Suprapubic skin (tissue), 4 donors: ENCODE measurements around the gene TMTC1. TPM values are rescaled to one million over a fixed set of nuclear protein-coding genes. Genes with fewer than 3 reads are reported as not detected.
"Not testable (repeated sequence)": the region's sequence is repeated elsewhere in the genome, so short reads cannot be mapped to it uniquely, and the experiment has no call there.

Experiments used
- DNase-seq, 2 donors: peaks; one replicate each; pipeline ENCODE4 v3.0.0-alpha.2; 2019; ENCODE audit warnings: low spot score in 2 of 2
- H3K27ac ChIP-seq: fragments of 200-600 bp; sonication (generic); one replicate; pipeline ENCODE4 v1.5.1; 2019
- H3K27me3 ChIP-seq: fragments of 200-600 bp; sonication (generic); one replicate; pipeline ENCODE4 v1.5.1; 2019
- H3K36me3 ChIP-seq: fragments of 200-600 bp; sonication (generic); one replicate; pipeline ENCODE4 v1.5.1; 2019
- H3K4me1 ChIP-seq: fragments of 200-600 bp; sonication (generic); one replicate; pipeline ENCODE4 v1.5.1; 2019
- H3K4me3 ChIP-seq: fragments of 200-600 bp; sonication (generic); one replicate; pipeline ENCODE4 v1.5.1; 2019; ENCODE audit warnings: mild to moderate bottlenecking
- H3K9me3 ChIP-seq: fragments of 200-600 bp; sonication (generic); one replicate; pipeline ENCODE4 v1.5.1; 2019
- CTCF ChIP-seq, 2 donors: fragments of 200-600 bp in 1 of 2; fragments of 450-650 bp in 1 of 2; sonication (generic) in 1 of 2; IDR thresholded peaks; one replicate each; pipeline ENCODE4 v1.5.1; 2016 to 2019; ENCODE audit warnings: antibody characterized with exemption in 2 of 2, mild to moderate bottlenecking in 1 of 2, moderate library complexity in 1 of 2
- EP300 ChIP-seq: sonication (generic); formaldehyde crosslinking; IDR thresholded peaks from one replicate; pipeline ENCODE4 v1.6.1; 2017; ENCODE audit warnings: antibody characterized with exemption
- POLR2A ChIP-seq, 2 donors: fragments of 450-650 bp; IDR thresholded peaks; one replicate each; pipeline ENCODE4 v1.6.1; 2017; ENCODE audit warnings: antibody characterized with exemption in 2 of 2, mild to moderate bottlenecking in 2 of 2, moderate library complexity in 2 of 2
- POLR2AphosphoS5 ChIP-seq, 3 donors: sonication (generic); formaldehyde crosslinking; IDR thresholded peaks; one replicate each; pipeline ENCODE4 v1.6.1; 2017; ENCODE audit warnings: antibody characterized with exemption in 3 of 3
- WGBS: methylation state at CpG from one replicate; pipeline ENCODE4 v1.1.5; 2018; 5-methylcytosine and 5-hydroxymethylcytosine counted together
- total RNA-seq, 4 donors: library from RNA; depleted of rRNA; stranded (reverse); fragments of >200 nt; gene quantifications; one replicate each; pipeline ENCODE4 v1.1.0, GENCODE V29; 2016

The TMTC1 gene
- total RNA-seq, 4 donors from 2014 or later, result 11.0 to 25.8 (median 19.5) TPM

- H3K4me3 ChIP-seq, result no peak overlapping the region
- no peak overlapping the region for H3K27ac ChIP-seq
- no peaks in the 10 kb centered on the region for H3K9me3 ChIP-seq
- WGBS, result 100% methylated on average over 1 of the region's 1 CpG
- DNase-seq, result no peak
- no peaks in the 10 kb centered on the region for H3K27me3 ChIP-seq
- H3K4me1 ChIP-seq, result no peaks in the 10 kb centered on the region
- TF ChIP-seq POLR2AphosphoS5 (IDR thresholded peaks at IDR 0.05) (no peak), CTCF (IDR thresholded peaks at IDR 0.05) (no peak), EP300 (no peak), POLR2A (IDR thresholded peaks at IDR 0.05) (no peak)
- no peaks in the 10 kb centered on the region for H3K36me3 ChIP-seq
Observed at GRCh38 chr12:29644536-29645162, 139.1 kb downstream of the TMTC1 start.

GRCh38 chr12:29640589-29641345, 143.0 kb downstream of the TMTC1 start:
- no peak for DNase-seq
- Histone ChIP-seq H3K27ac (no peak overlapping the region), H3K4me1 (no peaks in the 10 kb centered on the region), H3K27me3 (no peaks in the 10 kb centered on the region), H3K36me3 (no peaks in the 10 kb centered on the region), H3K4me3 (no peak overlapping the region), H3K9me3 (no peaks in the 10 kb centered on the region)
- no peak for TF ChIP-seq POLR2A (IDR thresholded peaks at IDR 0.05)
- no peak for TF ChIP-seq POLR2AphosphoS5 (IDR thresholded peaks at IDR 0.05)
- no peak for TF ChIP-seq CTCF (IDR thresholded peaks at IDR 0.05)
- TF ChIP-seq EP300, result no peak
- WGBS, result 82% methylated on average over 13 of the region's 13 CpGs

DNA sequence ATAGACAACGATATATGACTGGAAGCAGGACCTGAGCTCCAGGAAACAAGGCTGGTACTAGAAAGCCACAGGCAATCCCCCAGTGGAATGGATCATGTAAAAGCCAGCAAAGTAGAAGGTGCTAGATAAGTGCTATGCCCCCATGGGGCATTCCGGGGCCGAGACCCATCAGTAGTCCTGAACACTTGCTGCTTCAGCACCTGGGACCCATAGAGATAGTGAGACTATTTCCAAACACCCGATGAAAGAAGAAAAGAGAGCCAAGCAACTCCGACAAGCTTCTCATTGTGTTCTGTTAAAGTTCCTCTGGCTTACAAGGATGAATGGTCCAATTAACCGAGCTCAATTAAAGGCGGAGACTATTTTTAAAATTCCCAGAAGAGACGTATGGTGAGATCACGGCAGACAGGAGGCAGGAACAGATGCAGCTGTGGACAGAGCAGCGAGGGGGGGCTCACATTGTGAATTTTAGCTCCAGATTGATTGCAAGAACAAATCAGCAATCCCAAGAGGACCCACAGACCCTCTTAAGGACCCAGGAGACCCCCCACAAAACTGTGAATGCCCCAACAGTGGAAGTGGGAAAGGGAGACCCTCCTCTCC, 143.7 kb downstream of the TMTC1 start:
- H3K36me3 ChIP-seq, result no peaks in the 10 kb centered on the region
- H3K27me3 ChIP-seq, result no peaks in the 10 kb centered on the region
- no peak for DNase-seq
- TF ChIP-seq POLR2A (IDR thresholded peaks at IDR 0.05) (no peak), POLR2AphosphoS5 (IDR thresholded peaks at IDR 0.05) (no peak), EP300 (no peak), CTCF (IDR thresholded peaks at IDR 0.05) (no peak)
- no peaks in the 10 kb centered on the region for H3K9me3 ChIP-seq
- WGBS, result 87% methylated on average over 10 of the region's 10 CpGs
- H3K4me1 ChIP-seq, result no peaks in the 10 kb centered on the region
- H3K4me3 ChIP-seq, result no peak overlapping the region
- no peak overlapping the region for H3K27ac ChIP-seq

GRCh38 chr12:29638528-29638927, 145.2 kb downstream of the TMTC1 start:
- Histone ChIP-seq H3K36me3 (no peaks in the 10 kb centered on the region), H3K27me3 (no peaks in the 10 kb centered on the region), H3K4me1 (no peaks in the 10 kb centered on the region), H3K9me3 (no peaks in the 10 kb centered on the region), H3K27ac (no peak overlapping the region), H3K4me3 (no peak overlapping the region)
- no peak for TF ChIP-seq POLR2AphosphoS5 (IDR thresholded peaks at IDR 0.05)
- 82% methylated on average over 8 of the region's 8 CpGs for WGBS
- no peak for DNase-seq

DNA sequence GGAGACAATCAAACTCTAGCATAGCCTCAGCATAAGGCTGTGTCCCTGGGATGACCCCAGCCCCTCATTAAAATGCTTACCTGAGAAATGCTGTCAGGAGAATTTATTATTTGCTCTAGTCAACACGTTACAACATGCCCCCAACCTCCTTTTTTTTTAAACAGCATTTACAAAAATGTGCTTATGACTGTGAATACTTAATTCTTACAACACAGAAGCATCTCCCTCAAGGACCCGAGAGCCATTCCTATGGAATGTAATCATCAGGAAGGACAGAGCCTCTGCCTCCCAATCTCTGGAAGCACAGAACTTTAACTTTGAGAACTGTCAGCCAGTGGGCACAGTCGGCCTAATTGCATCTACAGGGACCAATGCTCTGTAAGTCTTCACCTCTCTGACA, 149.7 kb downstream of the TMTC1 start:
- Histone ChIP-seq H3K4me3 (no peak overlapping the region), H3K27ac (no peak overlapping the region), H3K27me3 (no peaks in the 10 kb centered on the region), H3K9me3 (no peaks in the 10 kb centered on the region), H3K4me1 (no peaks in the 10 kb centered on the region), H3K36me3 (peaks cover 4% of the 10 kb centered on the region)
- TF ChIP-seq CTCF (IDR thresholded peaks at IDR 0.05) (no peak), POLR2AphosphoS5 (IDR thresholded peaks at IDR 0.05) (no peak), POLR2A (IDR thresholded peaks at IDR 0.05) (no peak), EP300 (no peak)
- whole genome bisulfite sequencing, result 63% methylated on average over 3 of the region's 3 CpGs
- no peak for DNase-seq

- not testable (repeated sequence) for H3K27me3 ChIP-seq, H3K9me3 ChIP-seq, H3K4me3 ChIP-seq, DNase-seq, H3K36me3 ChIP-seq, H3K4me1 ChIP-seq, H3K27ac ChIP-seq
- WGBS, result 83% methylated on average over 1 of the region's 1 CpG
Observed at GRCh38 chr12:29630164-29630563, 153.6 kb downstream of the TMTC1 start.
